ACC112 (cell line): ENCODE results near the gene HDAC9.
A peak's percentile ranks its signal among the peaks of the same experiment; 100 is the strongest.

Source experiments
- H2AFZ ChIP-seq: fragments of 200-600 bp; sonication (generic); one replicate; pipeline ENCODE4 v1.6.0; 2017; ENCODE audit warnings: antibody characterized with exemption, low read length; ENCODE audit not compliant: unreplicated experiment
- H3K27ac ChIP-seq: fragments of 200-600 bp; sonication (generic); 2 replicates; pipeline ENCODE4 v1.5.1; 2014; ENCODE audit warnings: low read depth, mild to moderate bottlenecking, antibody characterized with exemption, low read length, moderate library complexity
- H3K27me3 ChIP-seq: fragments of 200-600 bp; sonication (generic); 2 replicates; pipeline ENCODE4 v1.6.1; 2014; ENCODE audit warnings: mild to moderate bottlenecking, antibody characterized with exemption, low read length, moderate library complexity, mixed read lengths; ENCODE audit not compliant: insufficient read depth
- H3K36me3 ChIP-seq: fragments of 200-600 bp; sonication (generic); 2 replicates; pipeline ENCODE4 v1.6.1; 2016; ENCODE audit warnings: mild to moderate bottlenecking, antibody characterized with exemption, low read length, moderate library complexity, mixed read lengths; ENCODE audit not compliant: insufficient read depth
- H3K4me1 ChIP-seq: fragments of 200-600 bp; sonication (generic); one replicate; pipeline ENCODE4 v1.6.1; 2016; ENCODE audit warnings: low read length, mixed read lengths; ENCODE audit not compliant: insufficient read depth, unreplicated experiment, control insufficient read depth
- H3K4me3 ChIP-seq: fragments of 200-600 bp; sonication (generic); 2 replicates; pipeline ENCODE4 v1.5.1; 2014; ENCODE audit warnings: mild to moderate bottlenecking, low read depth, low read length
- H3K79me2 ChIP-seq: fragments of 200-600 bp; sonication (generic); one replicate; pipeline ENCODE4 v1.6.0; 2016; ENCODE audit warnings: low read length; ENCODE audit not compliant: control insufficient read depth, unreplicated experiment, insufficient read depth

HDAC9 gene

GRCh38 chr7:18540396-18540795 lies 44.8 kb downstream of the HDAC9 start:
- Histone ChIP-seq H2AFZ (no peak overlapping the region), H3K4me1 (peaks cover 17% of the 10 kb centered on the region), H3K36me3 (no peaks in the 10 kb centered on the region; the same call in 1 of the 2 replicates), H3K27me3 (no peaks in the 10 kb centered on the region), H3K4me3 (no peak overlapping the region), H3K27ac (no peak overlapping the region), H3K79me2 (no peaks in the 10 kb centered on the region)

- Histone ChIP-seq H3K4me1 (peaks cover 17% of the 10 kb centered on the region), H3K27me3 (no peaks in the 10 kb centered on the region), H3K79me2 (no peaks in the 10 kb centered on the region), H3K36me3 (no peaks in the 10 kb centered on the region; the same call in 1 of the 2 replicates), H3K4me3 (peak overlapping the region; percentile 23), H2AFZ (peak overlapping the region; percentile 41), H3K27ac (peak overlapping the region; percentile 39; the same call in 1 of the 2 replicates)
Observed at GRCh38 chr7:18541181-18541870, 45.8 kb downstream of the HDAC9 start.

GRCh38 chr7:18541871-18542212 lies 46.3 kb downstream of the HDAC9 start:
- Histone ChIP-seq H3K79me2 (no peaks in the 10 kb centered on the region), H3K36me3 (no peaks in the 10 kb centered on the region; the same call in 1 of the 2 replicates), H2AFZ (peak overlapping the region; percentile 33), H3K27ac (peak overlapping the region; percentile 23; the same call in 1 of the 2 replicates), H3K4me3 (no peak overlapping the region), H3K4me1 (peaks cover 17% of the 10 kb centered on the region), H3K27me3 (no peaks in the 10 kb centered on the region)

GRCh38 chr7:18546576-18546975 lies 51.0 kb downstream of the HDAC9 start:
- H3K36me3 ChIP-seq: no peaks in the 10 kb centered on the region; the same call in 1 of the 2 replicates
- no peaks in the 10 kb centered on the region for H3K79me2 ChIP-seq
- H3K4me3 ChIP-seq: no peak overlapping the region
- no peak overlapping the region for H3K27ac ChIP-seq
- peaks cover 5% of the 10 kb centered on the region for H3K4me1 ChIP-seq
- no peak overlapping the region for H2AFZ ChIP-seq
- H3K27me3 ChIP-seq: no peaks in the 10 kb centered on the region

GRCh38 chr7:18547509-18548187 lies 52.1 kb downstream of the HDAC9 start:
- Histone ChIP-seq H3K27ac (no peak overlapping the region), H3K36me3 (no peaks in the 10 kb centered on the region; the same call in 1 of the 2 replicates)

GRCh38 chr7:18548534-18548933 lies 53.0 kb downstream of the HDAC9 start:
- no peak overlapping the region for H2AFZ ChIP-seq
- no peaks in the 10 kb centered on the region for H3K79me2 ChIP-seq
- H3K36me3 ChIP-seq: no peaks in the 10 kb centered on the region; the same call in 1 of the 2 replicates
- H3K4me3 ChIP-seq: no peak overlapping the region
- no peak overlapping the region for H3K27ac ChIP-seq
- H3K27me3 ChIP-seq: no peaks in the 10 kb centered on the region
- no peaks in the 10 kb centered on the region for H3K4me1 ChIP-seq

More at GRCh38 chr7:18547509-18548187, 52.1 kb downstream of the HDAC9 start:
- H3K79me2 ChIP-seq: no peaks in the 10 kb centered on the region
- H3K4me1 ChIP-seq: no peaks in the 10 kb centered on the region
- H2AFZ ChIP-seq: no peak overlapping the region
- no peaks in the 10 kb centered on the region for H3K27me3 ChIP-seq
- no peak overlapping the region for H3K4me3 ChIP-seq

GRCh38 chr7:18550574-18550973 lies 55.0 kb downstream of the HDAC9 start:
- H3K4me1 ChIP-seq: peaks cover 6% of the 10 kb centered on the region
- H3K4me3 ChIP-seq: no peak overlapping the region
- no peaks in the 10 kb centered on the region for H3K36me3 ChIP-seq
- H3K27ac ChIP-seq: no peak overlapping the region
- H2AFZ ChIP-seq: no peak overlapping the region
- no peaks in the 10 kb centered on the region for H3K79me2 ChIP-seq
- no peaks in the 10 kb centered on the region for H3K27me3 ChIP-seq

GRCh38 chr7:18552316-18552916 lies 56.9 kb downstream of the HDAC9 start:
- Histone ChIP-seq H3K27ac (no peak overlapping the region), H3K4me3 (no peak overlapping the region), H2AFZ (no peak overlapping the region), H3K4me1 (peaks cover 6% of the 10 kb centered on the region), H3K79me2 (no peaks in the 10 kb centered on the region), H3K36me3 (no peaks in the 10 kb centered on the region), H3K27me3 (no peaks in the 10 kb centered on the region)

GRCh38 chr7:18552943-18553604 lies 57.5 kb downstream of the HDAC9 start:
- Histone ChIP-seq H3K27ac (no peak overlapping the region), H2AFZ (no peak overlapping the region)

GRCh38 chr7:18553605-18554003 lies 58.1 kb downstream of the HDAC9 start:
- Histone ChIP-seq H3K4me1 (peaks cover 13% of the 10 kb centered on the region), H3K4me3 (no peak overlapping the region), H3K27me3 (no peaks in the 10 kb centered on the region), H2AFZ (no peak overlapping the region), H3K27ac (no peak overlapping the region), H3K79me2 (no peaks in the 10 kb centered on the region), H3K36me3 (no peaks in the 10 kb centered on the region)

More at GRCh38 chr7:18552943-18553604, 57.5 kb downstream of the HDAC9 start:
- H3K36me3 ChIP-seq: no peaks in the 10 kb centered on the region
- peaks cover 10% of the 10 kb centered on the region for H3K4me1 ChIP-seq
- H3K79me2 ChIP-seq: no peaks in the 10 kb centered on the region
- no peak overlapping the region for H3K4me3 ChIP-seq
- H3K27me3 ChIP-seq: no peaks in the 10 kb centered on the region
